ENCODE results near the gene TNFRSF11A. TPM values are rescaled to one million over a fixed set of nuclear protein-coding genes. Genes with fewer than 3 reads are reported as not detected.

TNFRSF11A gene
- total RNA-seq, 4 donors from 2014 or later = 1.4 to 3.2 (median 1.8) TPM; not detected in 1

- in situ Hi-C loops (cut with MboI; ENCODE audit: low sequenced_read_pairs in 4 of 4) = no loop called here
These were observed 112.9 kb downstream of the TNFRSF11A start for GRCh38 chr18:62438018-62438329.

GRCh38 chr18:62438402-62438801 lies 113.3 kb downstream of the TNFRSF11A start:
- DNase-seq (no peak), ATAC-seq (no peak)
- TF ChIP-seq CTCF (IDR thresholded peaks at IDR 0.05 in 4 of 5, conservative IDR thresholded peaks at IDR 0.05 in 1 of 5) (no peak), POLR2A (IDR thresholded peaks at IDR 0.05) (no peak)
- H3K4me3 ChIP-seq = no peak overlapping the region
- peak overlapping the region; percentile 84 to 92 (median 92) for H3K27ac ChIP-seq
- H3K4me1 ChIP-seq = peaks cover 18 to 33% of the 10 kb centered on the region in 2 donors
- in situ Hi-C loops (cut with MboI; ENCODE audit: low sequenced_read_pairs in 4 of 4) = no loop called here
- no peaks in the 10 kb centered on the region for H3K27me3 ChIP-seq
- no peaks in the 10 kb centered on the region for H3K36me3 ChIP-seq
- no peaks in the 10 kb centered on the region for H3K9me3 ChIP-seq
- intact Hi-C loops (cut with DNase I; ENCODE audit: low total_unique reads) = loop anchor here (5.0 kb wide), 1 partner anchor 754 kb away; no protein-coding TSS in a partner anchor

More at GRCh38 chr18:62438018-62438329, 112.9 kb downstream of the TNFRSF11A start:
- intact Hi-C loops (cut with DNase I; ENCODE audit: low total_unique reads) = loop anchor here (5.0 kb wide), 1 partner anchor 754 kb away; no protein-coding TSS in a partner anchor
- Histone ChIP-seq H3K27ac (peak overlapping the region; percentile 84 to 92 (median 92)), H3K9me3 (no peaks in the 10 kb centered on the region), H3K4me3 (peak overlapping the region; percentile 1 to 47 (median 28)), H3K4me1 (peaks cover 18 to 33% of the 10 kb centered on the region in 2 donors), H3K36me3 (no peaks in the 10 kb centered on the region), H3K27me3 (no peaks in the 10 kb centered on the region)
- ATAC-seq = peak; percentile 62 to 69
- no peak for TF ChIP-seq CTCF (IDR thresholded peaks at IDR 0.05 in 4 of 5, conservative IDR thresholded peaks at IDR 0.05 in 1 of 5)
- TF ChIP-seq POLR2A (IDR thresholded peaks at IDR 0.05) = no peak
- DNase-seq = peak; percentile 53 to 80

- intact Hi-C loops (cut with DNase I; ENCODE audit: low total_unique reads) = loop anchor here (5.0 kb wide), 1 partner anchor 753 kb away; no protein-coding TSS in a partner anchor
- no peak for ATAC-seq
- Histone ChIP-seq H3K9me3 (no peaks in the 10 kb centered on the region), H3K4me3 (no peak overlapping the region), H3K4me1 (peaks cover 18 to 33% of the 10 kb centered on the region in 2 donors), H3K27ac (peak overlapping the region; percentile 84 to 92 (median 92)), H3K36me3 (no peaks in the 10 kb centered on the region), H3K27me3 (no peaks in the 10 kb centered on the region)
- TF ChIP-seq CTCF (IDR thresholded peaks at IDR 0.05 in 4 of 5, conservative IDR thresholded peaks at IDR 0.05 in 1 of 5) (no peak), POLR2A (IDR thresholded peaks at IDR 0.05) (no peak)
- DNase-seq = no peak
- in situ Hi-C loops (cut with MboI; ENCODE audit: low sequenced_read_pairs in 4 of 4) = no loop called here
These were observed 113.8 kb downstream of the TNFRSF11A start for GRCh38 chr18:62438866-62439265.

Other genes with a start within 250 kb of the TNFRSF11A start
- 10 to 100 TPM; 10.7 to 18.7 (median 14.8) TPM for gene PIGN, start 138.3 kb upstream of the TNFRSF11A start, total RNA-seq
- 10 to 100 TPM in 3 of 4 donors, 1 to 10 TPM in 1; 8.4 to 16.8 (median 12.6) TPM for gene RELCH, start 138.1 kb upstream of the TNFRSF11A start, total RNA-seq
- 10 to 100 TPM; 22.1 to 37.9 (median 32.0) TPM for gene ZCCHC2, start 197.7 kb downstream of the TNFRSF11A start, total RNA-seq

Data from gastrocnemius medialis (tissue), 4 donors.